Fibroblast of skin of right quadriceps (primary cell): ENCODE data around the gene F2.
"Not testable (repeated sequence)": the region's sequence is repeated elsewhere in the genome, so short reads cannot be mapped to it uniquely, and the experiment has no call there.

Source experiments
- DNase-seq: peaks from one replicate; pipeline ENCODE4 v3.0.0-alpha.2; 2013

The F2 gene

DNA sequence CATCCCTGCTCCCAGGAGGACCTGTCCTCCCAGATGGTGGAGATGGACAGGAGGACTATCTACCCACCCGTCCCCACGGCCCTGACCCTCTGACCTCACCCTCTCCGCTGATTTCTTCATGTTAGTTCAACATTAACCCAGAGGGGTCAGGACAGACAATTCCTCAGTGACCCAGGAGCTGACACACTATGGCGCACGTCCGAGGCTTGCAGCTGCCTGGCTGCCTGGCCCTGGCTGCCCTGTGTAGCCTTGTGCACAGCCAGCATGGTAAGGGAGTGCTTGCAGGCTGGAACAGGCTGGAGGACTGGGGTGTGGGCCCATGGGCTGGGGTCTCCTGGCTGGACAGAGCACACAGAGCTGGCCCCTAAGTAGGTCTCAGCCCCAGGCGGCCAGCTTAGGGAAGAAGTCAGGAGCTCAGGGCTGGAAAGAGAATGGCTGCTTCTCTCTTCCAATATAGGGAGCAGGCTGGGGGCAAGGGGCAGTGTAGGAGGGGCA lies at the start of gene F2:
F2 (plus strand) TSS at position 166 of the 495 bp plus-strand sequence; CDS start at position 189, 23 bp downstream.
- DNase-seq, result no peak

DNA sequence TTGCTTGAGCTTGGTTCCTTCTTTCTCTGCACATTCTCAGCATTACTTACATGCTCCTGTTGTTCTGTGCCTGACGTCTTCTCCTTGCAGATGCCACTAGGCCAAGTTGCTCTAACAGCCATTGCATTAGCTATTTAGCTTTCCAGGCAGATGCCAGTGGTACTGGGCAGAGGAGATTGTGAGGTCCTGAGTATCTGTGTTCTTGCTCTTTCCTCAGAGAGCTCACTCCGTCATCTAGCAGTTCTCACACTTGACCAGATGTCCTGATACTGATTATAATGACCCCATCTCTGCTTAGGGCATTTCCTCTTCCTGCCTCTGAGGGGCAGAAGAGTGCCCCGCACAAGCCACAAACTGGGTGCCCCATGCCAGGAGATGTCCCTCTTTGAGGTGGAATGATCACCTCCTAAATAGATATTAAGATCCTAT lies 49.3 kb upstream of the F2 start:
- DNase-seq, result no peak

DNA sequence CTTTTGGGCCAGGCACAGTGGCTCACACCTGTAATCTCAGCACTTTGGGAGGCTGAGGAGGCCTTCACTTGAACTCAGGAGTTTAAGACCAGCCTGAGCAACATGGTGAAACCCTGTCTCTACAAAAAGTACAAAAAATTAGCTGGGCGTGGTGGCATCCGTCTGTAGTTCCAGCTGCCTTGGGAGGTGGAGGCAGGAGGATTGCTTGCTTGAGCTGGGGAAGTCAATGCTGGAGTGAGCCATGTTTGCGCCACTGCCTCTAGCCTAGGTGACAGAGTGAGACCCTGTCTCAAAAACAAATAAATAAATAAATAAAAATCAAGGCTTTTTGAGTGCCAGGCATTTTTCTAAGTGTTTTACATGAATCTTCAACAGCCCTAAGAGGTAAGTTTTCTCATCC lies 48.5 kb upstream of the F2 start:
- DNase-seq, result not testable (repeated sequence)

DNA sequence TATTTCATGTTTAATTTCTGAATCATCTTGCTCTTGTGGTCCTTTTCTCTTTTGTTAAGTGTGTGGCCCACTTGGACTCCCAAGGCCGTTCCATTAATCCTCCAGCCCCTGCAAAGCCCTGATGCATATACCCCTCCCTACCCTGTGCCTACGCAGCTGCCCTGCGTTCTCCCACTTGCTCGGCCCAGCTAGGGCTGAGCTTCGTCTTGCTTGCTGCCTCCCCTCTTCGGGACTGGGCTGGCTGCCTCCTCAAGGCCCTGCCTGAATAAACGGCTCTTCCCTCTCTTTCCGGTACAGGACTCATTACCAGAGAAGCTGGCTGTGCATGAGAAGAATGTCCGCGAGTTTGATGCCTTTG lies 47.1 kb upstream of the F2 start:
- no peak for DNase-seq

DNA sequence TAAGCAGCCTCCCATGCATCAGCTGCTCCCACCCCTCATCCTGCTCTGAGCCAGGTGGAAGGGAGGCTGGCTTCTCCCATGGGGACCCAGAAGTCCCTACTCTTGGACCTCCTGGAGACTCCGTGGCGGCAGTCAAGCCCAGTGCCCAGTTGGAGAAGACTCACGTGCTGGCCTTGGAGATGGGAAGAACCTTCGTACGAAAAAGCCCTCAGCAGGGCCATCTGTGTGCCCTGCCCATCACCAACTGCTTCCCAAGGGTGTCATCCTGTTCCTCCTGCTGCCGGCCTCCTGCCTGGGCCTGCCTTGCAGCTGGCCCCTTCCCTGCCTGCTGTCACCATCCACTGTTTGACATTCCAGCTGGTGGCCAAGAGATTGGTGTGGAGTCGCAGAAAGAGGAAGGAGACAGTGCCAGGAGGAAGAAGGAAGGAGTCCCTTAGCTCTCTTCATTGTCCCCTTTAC lies 46.6 kb upstream of the F2 start:
- no peak for DNase-seq

DNA sequence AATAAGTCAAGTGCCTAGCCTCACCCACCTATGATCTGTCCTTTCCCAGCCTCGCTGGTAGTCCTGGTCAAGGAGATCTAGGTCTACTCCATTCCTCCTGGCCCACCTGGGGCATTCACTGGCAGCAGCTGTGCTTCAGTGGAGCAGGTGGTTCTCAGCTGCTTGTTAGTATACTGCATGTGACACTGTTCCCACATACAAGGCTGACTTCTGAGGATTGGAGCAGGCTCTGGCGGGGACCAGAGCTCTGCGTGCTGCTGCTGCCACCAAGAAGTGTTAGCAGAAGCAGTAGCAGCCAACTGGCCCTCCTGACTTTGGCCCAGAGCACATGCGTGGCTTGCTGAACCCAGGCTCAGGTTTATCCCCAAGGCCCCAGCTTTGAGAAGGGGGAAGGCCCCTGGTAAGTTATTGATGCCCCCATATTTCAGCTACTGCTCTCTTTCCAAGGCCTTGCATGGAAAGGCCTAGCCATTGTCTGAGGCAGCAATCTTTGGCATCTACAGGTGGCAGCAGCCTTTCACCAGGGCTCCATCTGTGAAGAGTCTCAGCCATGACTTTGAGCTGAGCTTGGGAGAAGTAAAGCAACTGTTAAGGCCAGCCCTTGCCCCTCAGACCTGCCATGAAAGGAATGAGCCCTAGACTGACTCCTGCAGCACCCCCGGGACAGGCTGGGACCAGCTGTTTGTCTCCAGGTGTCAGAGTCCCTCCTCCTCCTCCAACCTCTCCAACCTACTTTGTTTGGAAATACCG lies 45.1 kb upstream of the F2 start:
- no peak for DNase-seq

DNA sequence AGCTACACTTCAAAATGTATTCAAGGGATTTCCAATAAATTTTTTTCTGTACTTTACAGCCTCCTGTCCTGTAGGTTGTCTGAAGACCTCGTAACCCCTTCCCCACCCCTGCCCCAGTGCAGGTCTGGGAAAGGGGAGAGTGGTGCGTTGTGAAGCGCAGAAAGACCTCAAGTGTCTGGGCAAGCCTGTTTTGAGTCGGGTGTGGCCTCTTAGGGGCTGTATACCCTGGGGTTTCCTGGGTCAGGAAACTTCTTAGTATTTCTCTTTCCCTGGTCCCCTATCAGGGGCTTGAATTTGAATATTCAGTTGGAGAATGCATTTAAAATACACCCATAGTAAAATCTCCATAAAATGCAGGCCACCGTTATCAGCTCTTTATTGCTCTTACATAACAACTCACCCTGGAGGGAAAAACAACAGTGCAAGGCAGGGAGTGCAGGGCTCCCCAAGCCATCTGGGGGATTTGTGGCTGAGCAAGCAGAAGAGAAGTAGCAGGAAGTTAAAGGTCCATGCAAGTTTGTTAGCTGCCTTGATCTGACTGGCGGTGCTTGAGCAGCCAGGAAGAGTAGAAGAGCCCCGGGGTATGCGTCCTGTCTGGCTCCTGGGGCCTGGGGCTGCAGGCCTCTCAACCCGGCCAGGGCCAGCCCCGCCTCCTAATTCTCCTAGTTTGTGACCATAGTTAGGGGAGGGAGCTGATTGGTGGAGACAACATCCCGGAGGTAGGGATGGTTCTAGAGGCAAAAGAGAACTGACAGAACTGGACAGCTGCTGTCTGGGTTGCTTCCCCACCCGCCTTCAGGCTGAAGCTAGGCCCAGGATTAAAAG lies 44.3 kb upstream of the F2 start:
- no peak for DNase-seq

DNA sequence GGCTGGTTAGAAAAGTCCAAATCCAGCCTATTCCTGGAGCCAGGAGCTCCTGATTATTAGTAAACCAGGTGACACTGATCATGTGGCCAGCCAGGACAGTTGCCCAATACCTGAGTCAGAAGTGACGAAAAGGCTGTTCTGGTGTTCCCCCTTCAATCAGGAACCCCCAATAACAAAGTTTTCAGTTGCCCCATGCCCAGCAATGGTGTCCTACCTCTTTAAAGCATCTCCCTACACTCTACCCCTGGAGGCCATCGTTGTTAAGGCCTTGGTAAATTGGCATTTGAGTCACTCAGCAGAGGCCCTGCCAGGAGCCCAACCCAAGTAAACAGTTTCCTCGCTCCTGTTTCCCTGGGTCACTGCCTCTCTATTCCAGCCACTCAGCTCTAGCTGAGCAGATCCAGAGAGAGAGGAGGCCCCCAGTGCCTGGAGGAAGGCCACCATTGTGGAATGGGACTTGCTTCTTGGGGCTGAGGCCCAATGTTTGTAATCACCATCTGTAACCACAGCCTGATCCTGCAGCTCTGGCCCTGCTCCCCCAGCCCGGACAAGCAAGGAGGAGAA lies 43.6 kb upstream of the F2 start:
- peak; percentile 32 for DNase-seq

DNA sequence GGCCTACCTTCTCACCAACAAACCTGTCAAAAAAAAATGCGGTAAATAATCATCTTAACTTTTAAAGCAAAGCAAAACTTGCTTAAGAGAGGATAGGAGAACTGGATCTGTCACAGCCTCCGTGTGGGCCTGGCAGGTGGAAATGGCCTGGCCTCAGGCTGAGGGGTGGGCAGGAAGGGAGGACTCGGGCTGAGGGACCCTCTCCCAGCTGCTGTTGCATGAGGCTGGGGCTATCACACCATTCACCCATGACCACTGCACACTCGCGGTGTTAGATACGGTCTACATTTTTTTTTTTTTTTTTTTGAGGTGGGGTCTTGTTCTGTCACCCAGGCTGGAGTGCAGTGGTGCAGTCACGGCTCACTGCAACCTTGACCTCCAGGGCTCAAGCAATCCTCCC lies 43.1 kb upstream of the F2 start:
- no peak for DNase-seq

DNA sequence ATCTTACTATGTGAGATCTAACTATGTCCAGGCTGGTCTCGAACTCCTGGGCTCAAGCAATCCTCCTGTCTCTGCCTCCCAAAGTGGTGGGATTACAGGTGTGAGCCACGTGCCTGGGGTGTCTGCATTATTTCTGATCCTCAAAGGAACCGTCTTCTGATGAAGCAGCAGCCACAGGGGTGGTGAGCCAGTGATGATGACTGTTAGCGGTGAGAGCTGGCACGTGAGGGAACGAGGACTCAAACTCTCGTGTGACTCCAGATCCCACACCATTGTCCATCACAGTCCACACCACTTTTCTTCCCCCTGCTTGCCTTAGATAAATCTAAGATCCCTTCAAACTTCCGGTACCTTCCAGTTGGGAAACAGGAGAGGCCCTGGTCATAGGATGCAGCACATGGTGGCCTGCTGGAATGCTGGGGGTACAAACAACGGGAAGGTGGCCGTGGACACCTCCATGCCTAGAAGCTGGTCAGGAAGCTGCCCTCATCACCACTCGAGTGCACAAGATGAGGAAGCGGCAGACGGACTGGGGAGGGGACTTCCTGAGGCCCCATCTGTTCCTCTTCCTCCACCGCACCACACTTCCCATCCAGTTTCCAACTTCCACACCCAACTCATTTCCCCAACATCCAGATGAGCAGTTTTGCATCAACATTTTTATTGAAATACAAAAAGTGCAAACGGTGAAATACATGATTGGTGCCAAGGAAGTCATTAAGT lies 42.4 kb upstream of the F2 start:
- no peak for DNase-seq

DNA sequence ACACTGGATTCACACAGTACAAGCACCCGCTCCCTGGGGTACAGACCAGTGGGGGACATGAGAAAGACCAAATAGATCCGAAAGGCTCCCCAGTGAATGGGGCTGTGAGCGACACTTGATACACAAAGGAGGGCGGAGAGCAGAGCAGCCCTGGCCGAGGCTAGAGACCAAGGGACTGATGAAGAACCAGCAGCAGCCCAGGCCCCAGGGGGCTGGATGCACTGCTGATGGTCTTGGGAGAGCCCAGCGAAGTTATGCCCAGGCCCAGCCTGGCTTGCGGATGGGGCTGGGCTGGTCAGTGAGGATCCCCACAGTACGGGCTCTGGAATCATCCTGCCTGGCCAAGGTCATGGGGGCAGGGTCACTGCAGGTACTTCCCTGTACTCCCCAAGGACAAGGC lies 41.8 kb upstream of the F2 start:
- DNase-seq, result no peak

DNA sequence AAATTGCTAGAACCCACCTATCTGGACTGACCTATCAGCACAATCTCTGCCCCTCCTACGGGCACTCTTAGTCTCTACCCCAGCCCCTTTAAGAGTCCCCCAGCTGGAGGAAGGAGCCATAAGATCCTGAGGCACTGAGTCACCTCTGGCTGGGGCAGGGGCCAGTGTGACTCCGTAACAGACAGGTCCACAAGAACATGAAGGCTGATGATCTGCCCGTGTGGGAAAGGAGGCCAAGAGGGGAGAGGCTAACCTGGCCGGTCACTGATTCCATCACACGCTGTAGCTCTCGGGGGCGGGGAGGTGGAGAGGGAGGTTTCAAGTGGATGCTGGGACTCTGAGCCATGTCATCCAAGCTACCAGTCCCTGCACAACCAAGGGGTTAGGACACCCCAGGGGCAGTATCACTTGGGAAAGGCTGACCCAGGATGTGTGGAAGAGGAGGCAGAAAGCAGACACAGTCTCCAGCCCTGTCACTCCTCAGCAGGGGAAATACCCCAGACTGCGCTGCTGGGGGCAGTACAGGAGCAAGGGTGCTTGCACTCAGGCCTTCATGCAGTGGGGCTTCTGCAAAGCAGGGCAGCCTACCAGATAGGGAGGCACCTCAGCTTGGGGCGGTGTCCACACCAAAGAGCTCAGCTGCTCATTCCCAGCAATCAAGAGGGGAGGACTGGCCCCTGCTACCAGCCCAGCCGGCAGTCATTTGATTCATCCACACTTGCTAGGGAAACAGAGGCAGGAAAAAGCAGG lies 40.8 kb upstream of the F2 start:
- DNase-seq, result no peak

DNA sequence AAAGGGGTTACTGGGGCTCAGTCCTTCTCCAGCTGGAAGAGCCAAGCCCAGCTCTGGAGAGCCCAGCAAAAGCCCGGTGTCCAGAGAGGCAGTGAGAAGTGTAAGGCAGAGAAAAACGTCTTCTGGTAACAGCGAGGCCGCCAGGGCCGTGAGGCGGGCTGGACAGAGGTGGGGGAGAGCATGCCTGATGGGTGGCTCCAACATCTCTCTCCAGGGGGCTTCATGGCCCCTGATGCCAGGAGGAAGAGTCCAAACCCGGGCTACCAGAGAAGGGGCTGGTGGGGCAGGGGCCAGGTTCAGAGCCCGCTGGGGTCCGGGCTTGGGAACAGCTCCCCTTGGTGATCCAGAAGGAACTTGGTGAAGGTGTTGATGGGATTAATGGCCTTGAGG lies 40.3 kb upstream of the F2 start:
- DNase-seq, result no peak

DNA sequence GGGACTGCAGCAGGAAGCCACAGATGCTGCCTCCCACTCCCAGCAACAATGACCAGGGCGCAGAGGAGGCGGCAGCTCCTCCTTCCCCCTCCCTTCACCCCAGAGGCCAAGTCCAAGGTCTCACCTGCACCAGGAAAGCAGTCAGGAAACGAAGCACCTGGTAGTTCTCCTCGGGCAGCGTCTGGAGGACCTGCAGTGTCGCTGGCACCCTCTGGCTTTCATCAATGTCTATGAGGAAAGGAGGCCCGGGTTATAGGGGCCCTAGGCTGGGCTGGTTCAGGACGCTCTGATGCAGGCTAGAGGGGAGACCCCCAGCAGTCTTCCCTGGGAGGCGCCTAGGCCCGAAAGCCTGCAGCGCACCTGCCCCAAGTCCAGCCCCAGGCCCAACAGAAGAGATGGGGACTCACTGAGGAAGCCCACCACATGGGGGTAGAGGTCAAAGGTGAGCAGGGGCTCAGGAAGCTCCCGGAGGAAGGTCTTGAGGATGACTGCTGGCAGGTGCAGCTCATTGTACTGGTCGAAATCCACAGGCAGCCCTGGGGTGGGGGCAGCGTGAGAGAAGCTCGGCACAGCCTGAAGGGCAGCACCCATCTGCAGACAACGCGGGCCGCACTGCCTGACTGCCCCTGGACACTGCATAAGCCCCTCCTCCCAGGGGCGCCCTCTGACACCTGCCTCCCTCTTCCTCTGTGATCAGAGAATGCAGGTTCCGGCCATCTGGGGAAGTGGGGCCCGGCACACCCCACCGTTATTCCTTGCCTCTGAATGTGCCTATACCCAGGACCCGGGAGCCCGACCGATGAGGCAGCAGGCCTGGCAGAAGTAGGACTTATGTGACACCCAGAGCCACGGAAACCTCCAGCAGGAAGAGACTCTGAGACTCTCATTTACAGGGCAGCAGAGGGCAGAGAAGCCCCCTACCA lies 39.5 kb upstream of the F2 start:
- DNase-seq, result no peak

DNA sequence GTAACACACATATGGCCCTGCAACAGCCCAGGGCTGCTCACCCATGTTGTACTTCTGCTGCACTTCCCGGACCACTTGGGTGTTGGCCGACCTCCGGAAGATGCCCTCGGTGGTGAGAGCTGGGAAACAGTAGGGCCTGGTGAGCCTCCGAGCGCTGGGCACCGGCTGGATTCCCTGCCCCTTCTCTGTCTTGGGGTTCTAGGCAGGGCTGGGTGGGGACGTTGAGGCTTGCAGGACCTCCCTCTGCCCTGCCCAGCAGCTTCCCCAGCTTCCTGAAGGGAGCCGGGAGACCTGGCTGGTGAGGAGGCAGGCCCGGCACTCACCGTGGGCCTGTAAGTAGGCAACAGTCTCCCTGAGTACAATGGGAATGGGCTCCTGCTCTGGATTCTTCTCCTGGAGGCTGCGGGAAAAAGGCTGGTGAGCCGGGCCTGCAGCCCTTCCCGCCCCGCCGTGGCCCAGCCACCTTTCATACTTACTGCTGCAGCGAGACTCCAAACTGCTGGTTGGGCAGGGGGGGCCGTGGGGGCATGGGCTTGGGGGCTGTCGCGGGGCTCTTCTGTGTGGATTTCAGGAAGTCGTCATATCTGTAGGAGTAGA lies 38.8 kb upstream of the F2 start:
- no peak for DNase-seq

DNA sequence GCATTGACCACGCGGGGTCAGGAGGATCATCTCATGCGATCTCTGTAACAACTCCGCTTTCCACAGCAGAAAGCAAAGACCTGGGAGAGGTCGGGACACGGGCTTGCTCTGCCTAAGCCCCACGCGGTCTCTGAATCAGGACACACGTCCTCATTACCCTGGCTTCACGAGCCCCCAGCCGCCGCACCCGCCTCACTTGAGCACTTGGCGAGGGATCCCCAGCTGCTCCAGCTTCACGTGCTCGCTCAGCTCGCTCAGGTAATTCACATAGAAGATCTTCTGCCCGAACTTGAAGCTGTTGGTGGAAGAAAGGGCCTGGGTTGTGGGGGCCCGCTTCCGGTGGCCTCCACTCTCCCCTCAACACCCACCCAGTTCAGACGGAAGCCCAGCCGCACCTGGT lies 38.2 kb upstream of the F2 start:
- DNase-seq, result no peak

DNA sequence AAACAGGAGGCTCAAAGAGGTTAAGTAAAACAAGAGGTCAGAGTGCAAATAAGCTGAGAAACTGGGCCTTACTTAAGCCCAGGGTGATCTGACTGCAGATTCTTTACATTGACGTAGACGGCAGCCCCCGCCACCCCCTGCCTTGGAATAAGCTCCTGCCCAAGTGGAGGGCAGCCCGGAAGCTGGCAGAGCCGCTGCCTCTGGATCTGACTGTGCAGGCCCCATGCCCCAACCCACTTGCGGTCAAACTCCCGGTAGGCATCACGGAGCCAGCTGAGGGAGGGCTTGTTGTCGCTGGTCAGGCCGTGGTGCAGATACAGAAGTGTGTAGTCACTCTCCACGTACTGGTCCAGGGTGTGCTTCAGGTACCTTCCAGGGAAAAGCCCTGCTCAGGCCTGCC lies 37.2 kb upstream of the F2 start:
- DNase-seq, result no peak

DNA sequence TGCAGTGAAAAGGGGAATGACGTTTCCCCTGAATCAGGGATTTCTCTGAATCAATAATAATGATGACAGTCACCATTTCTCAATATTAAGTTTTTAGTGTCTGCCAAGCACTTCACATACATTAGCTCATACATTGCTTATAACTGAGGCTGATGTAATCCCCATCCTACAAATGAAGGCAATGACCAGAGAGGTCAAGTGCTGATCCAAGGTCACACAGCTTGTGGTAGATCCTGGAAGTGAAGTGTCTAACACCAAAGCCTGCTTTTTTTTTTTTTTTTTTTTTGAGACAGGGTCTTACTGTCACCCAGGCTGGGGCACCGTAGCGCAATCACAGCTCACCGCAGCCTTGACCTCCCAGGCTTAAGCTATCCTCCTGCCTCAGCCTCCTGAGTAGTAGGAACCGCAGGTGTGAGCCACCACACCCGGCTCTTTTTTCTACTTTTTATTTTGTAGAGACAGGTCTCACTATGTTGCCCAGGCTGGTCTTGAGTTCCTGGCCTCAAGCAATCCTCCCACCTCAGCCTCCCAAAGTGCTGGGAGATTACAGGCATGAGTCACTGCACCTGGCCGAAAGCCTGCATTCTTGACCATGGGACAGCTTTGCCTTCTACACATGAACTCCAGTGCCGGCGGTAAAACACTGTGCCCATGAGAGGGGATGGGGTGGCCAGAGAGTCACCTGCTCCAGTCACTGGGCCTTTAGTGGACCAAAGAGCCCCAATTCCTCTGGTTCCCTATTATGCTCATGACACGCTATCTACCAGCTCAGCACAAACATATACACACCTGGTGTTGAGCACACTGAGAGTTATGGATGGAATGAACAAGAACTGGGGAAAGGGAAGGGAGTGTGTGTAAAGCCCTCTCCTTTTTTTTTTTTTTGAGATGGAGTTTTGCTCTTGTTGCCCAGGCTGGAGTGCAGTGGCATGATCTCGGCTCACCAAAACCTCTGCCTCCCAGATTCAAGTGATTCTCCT lies 36.0 kb upstream of the F2 start:
- no peak for DNase-seq

DNA sequence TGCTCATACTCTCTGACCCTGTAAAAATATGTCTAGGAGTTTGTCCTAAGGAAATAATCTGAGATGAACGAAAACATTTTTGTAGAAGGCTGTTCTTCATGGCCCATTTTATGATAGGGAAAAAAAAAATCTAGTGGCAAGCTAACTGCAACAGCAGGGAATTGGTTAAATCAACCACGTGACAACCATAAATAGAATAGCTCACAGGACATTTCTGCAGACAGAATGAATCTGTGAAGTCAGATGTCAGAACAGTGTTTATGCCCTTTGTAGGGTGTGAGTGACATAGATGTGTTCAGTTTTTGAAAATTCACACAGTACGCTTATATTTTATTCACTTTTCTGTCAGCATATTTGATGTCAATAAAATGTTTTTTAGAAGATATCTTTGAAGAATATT lies 34.6 kb upstream of the F2 start:
- no peak for DNase-seq
